ENCODE results near the gene RAD51B.

GRCh38 chr14:67970923-67971322 lies 151.3 kb downstream of the RAD51B start:
- TF ChIP-seq MYC (CRISPR knock-in tag; IDR thresholded peaks at IDR 0.05; ENCODE audit: borderline replicate concordance) (no peak), GPN1 (CRISPR knock-in tag; IDR thresholded peaks at IDR 0.05; ENCODE audit: borderline replicate concordance) (no peak), ARNTL (CRISPR knock-in tag; IDR thresholded peaks at IDR 0.05) (no peak), ZNF3 (CRISPR knock-in tag; IDR thresholded peaks at IDR 0.05) (no peak), BRF2 (CRISPR knock-in tag; IDR thresholded peaks at IDR 0.05) (no peak), HINFP (CRISPR knock-in tag; IDR thresholded peaks at IDR 0.05; ENCODE audit: low read depth) (no peak), TAF1 (CRISPR knock-in tag; IDR thresholded peaks at IDR 0.05) (no peak), FOXM1 (CRISPR knock-in tag; IDR thresholded peaks at IDR 0.05) (no peak), ZFP37 (CRISPR knock-in tag; IDR thresholded peaks at IDR 0.05; ENCODE audit: borderline replicate concordance) (no peak), TGIF2 (CRISPR knock-in tag; IDR thresholded peaks at IDR 0.05) (no peak), RFX5 (IDR thresholded peaks at IDR 0.05; ENCODE audit: low read depth, low read length) (no peak), FOXK2 (IDR thresholded peaks at IDR 0.05) (no peak), ZSCAN29 (CRISPR knock-in tag; conservative IDR thresholded peaks at IDR 0.05) (no peak), ISL2 (CRISPR knock-in tag; IDR thresholded peaks at IDR 0.05) (no peak)

All from HepG2 (cell line).